AG04449 (cell line): ENCODE measurements around the gene UCK1.

Experiments used
- CTCF ChIA-PET: fragments of 350-600 bp; formaldehyde crosslinking; extraction: SDS; loops from one replicate; lab custom pipeline; 2021; ENCODE audit warnings: antibody characterized with exemption; lab: Yijun Ruan, JAX
- POLR2A ChIA-PET: fragments of 400-600, 350-600 bp; formaldehyde crosslinking; extraction: SDS; loops from one replicate; lab custom pipeline; 2020; ENCODE audit warnings: antibody characterized with exemption, inconsistent platforms; lab: Yijun Ruan, JAX
- DNase-seq: peaks from one replicate; pipeline ENCODE4 v3.0.0-alpha.2; 2010; ENCODE audit warnings: low read depth, low spot score
- H3K4me3 ChIP-seq: 2 replicates; pipeline ENCODE4 v1.5.1; 2011; ENCODE audit warnings: low read depth, mild to moderate bottlenecking, control low read depth, low read length
- CTCF ChIP-seq: IDR thresholded peaks from one replicate; pipeline ENCODE4 v1.5.1; 2011; ENCODE audit warnings: mild to moderate bottlenecking, moderate library complexity, low read length, control low read depth, inconsistent platforms; ENCODE audit not compliant: insufficient read depth; ENCODE audit errors: missing control alignments

UCK1 gene

GRCh38 chr9:131521822-131522221 is 9.2 kb downstream of the UCK1 start:
- ChIA-PET POLR2A (no interaction called here), CTCF (no interaction called here)
- DNase-seq, result no peak
- no peak overlapping the region for H3K4me3 ChIP-seq
- no peak for TF ChIP-seq CTCF

- no peak for TF ChIP-seq CTCF
- no peak for DNase-seq
- CTCF ChIA-PET, result no interaction called here
- no peak overlapping the region for H3K4me3 ChIP-seq
- POLR2A ChIA-PET, result no interaction called here
These were observed 9.9 kb downstream of the UCK1 start for GRCh38 chr9:131521203-131521602.

DNA sequence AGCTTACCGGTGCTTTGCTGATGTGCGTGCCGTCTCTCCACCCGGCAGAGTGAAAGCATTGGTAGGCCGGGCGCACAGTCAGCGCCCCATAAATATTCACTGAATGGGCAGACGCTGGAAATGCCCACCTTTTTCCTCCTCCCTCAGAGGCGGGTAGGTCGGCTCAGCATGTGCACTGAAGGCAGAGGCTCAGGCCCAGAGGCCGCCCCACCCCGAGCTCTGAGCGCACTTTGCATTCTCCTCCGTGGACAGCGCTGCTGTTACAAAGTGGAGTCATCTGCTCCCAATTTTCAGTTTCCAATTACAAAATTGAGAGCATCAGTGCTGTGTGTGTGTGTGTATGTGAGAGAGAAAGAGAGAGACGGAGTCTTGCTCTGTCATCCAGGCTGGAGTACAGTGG is 10.6 kb downstream of the UCK1 start:
- CTCF ChIA-PET, result interaction anchor here (1.0 to 1.1 kb wide), 2 partner anchors 220 to 342 kb away, joined by 3 to 4 read pairs; partner anchors contain the start of gene RAPGEF1
- POLR2A ChIA-PET, result no interaction called here
- DNase-seq, result no peak
- TF ChIP-seq CTCF, result no peak
- H3K4me3 ChIP-seq, result no peak overlapping the region

GRCh38 chr9:131518553-131518952 is 12.5 kb downstream of the UCK1 start:
- no peak overlapping the region for H3K4me3 ChIP-seq
- CTCF ChIA-PET, result no interaction called here
- POLR2A ChIA-PET, result no interaction called here
- TF ChIP-seq CTCF, result no peak
- no peak for DNase-seq

DNA sequence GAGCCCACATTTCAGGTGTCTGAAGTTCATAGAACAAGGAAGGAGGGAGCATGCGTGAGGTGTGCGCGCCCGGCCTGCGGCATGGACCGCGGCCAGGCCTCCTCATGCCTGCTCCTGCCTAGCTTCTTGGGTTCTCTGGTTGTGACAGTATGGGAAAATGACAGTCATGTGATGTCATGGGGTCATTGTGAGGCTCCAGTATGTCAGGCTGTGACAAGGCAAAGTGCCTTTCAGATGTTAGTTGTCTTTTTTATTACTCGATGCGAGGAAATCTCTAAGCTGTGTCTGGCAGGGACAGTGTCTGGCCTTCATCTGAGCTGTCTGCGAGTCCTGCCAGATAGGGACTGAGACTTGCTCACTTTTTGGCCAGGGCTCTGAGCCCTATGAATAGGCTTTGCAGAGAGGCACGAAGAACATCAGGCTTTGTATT is 13.3 kb downstream of the UCK1 start:
- TF ChIP-seq CTCF, result no peak
- no peak for DNase-seq
- H3K4me3 ChIP-seq, result no peak overlapping the region
- ChIA-PET CTCF (no interaction called here), POLR2A (no interaction called here)

GRCh38 chr9:131516930-131517329 is 14.1 kb downstream of the UCK1 start:
- no peak for DNase-seq
- no peak overlapping the region for H3K4me3 ChIP-seq
- CTCF ChIA-PET, result interaction anchor here (1.0 kb wide), 1 partner anchor 13 kb away, joined by 3 read pairs; no protein-coding TSS in a partner anchor
- POLR2A ChIA-PET, result no interaction called here
- TF ChIP-seq CTCF, result no peak
